GM06990 (cell line): ENCODE data around the gene ST3GAL6.
A peak's percentile ranks its signal among the peaks of the same experiment; 100 is the strongest.

Experiments
- DNase-seq: peaks from one replicate; pipeline ENCODE4 v3.0.0-alpha.2; 2011; ENCODE audit not compliant: insufficient read length; ENCODE audit errors: extremely low read depth
- H3K27me3 ChIP-seq: replicated peaks from 2 replicates; pipeline ENCODE4 v1.6.0; 2011; ENCODE audit warnings: low read length; ENCODE audit not compliant: control insufficient read depth, insufficient read depth
- H3K36me3 ChIP-seq: 2 replicates; pipeline ENCODE4 v1.5.1; 2011; ENCODE audit warnings: low read length; ENCODE audit not compliant: control insufficient read depth, insufficient read depth
- H3K4me3 ChIP-seq: replicated peaks from 2 replicates; pipeline ENCODE4 v1.5.1; 2011; ENCODE audit warnings: low read depth, mild to moderate bottlenecking, control low read depth, low read length
- TF ChIP-seq, protein P1 (sequence below): IDR thresholded peaks from 2 replicates; pipeline ENCODE4 v1.5.1; 2011; ENCODE audit warnings: low read length, control low read depth, mild to moderate bottlenecking, inconsistent platforms; ENCODE audit not compliant: insufficient read depth, poor library complexity, severe bottlenecking

Gene ST3GAL6

GRCh38 chr3:98763076-98763475 is at the start of gene ST3GAL6:
ST3GAL6 (plus strand) TSS chr3:98763340; CDS start chr3:98768441, 5,101 bp downstream.
- TF ChIP-seq, protein P1, sequence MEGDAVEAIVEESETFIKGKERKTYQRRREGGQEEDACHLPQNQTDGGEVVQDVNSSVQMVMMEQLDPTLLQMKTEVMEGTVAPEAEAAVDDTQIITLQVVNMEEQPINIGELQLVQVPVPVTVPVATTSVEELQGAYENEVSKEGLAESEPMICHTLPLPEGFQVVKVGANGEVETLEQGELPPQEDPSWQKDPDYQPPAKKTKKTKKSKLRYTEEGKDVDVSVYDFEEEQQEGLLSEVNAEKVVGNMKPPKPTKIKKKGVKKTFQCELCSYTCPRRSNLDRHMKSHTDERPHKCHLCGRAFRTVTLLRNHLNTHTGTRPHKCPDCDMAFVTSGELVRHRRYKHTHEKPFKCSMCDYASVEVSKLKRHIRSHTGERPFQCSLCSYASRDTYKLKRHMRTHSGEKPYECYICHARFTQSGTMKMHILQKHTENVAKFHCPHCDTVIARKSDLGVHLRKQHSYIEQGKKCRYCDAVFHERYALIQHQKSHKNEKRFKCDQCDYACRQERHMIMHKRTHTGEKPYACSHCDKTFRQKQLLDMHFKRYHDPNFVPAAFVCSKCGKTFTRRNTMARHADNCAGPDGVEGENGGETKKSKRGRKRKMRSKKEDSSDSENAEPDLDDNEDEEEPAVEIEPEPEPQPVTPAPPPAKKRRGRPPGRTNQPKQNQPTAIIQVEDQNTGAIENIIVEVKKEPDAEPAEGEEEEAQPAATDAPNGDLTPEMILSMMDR: no peak
- peak; percentile 56 for DNase-seq
- Histone ChIP-seq H3K27me3 (no peaks in the 10 kb centered on the region), H3K4me3 (peak within 1 kb of the TSS; percentile 37), H3K36me3 (0 out of 2 replicates have a peak, but pooled peaks cover 1% of the 10 kb centered on the region)

DNA sequence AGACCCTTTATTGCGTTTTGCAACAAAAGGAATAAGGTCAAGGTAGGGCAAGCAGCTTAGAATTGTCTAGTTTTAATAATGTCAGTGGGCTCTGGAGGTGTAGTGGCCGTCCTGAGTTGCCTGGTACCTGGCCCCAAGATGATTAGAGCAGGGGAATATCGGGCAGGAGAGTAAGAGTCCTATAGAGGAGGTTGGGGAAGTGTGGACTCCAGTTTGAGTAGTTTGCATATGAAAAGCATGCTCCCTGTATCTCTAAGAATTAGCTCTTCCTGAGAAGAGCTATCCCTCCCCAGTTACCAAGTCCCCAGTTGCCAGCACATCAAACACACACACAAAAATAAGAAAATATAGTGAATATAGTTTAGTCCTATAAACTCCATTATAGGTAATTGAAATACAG is 49.2 kb upstream of the ST3GAL6 start:
- H3K27me3 ChIP-seq: no peaks in the 10 kb centered on the region
- TF ChIP-seq, protein P1: no peak
- no peaks in the 10 kb centered on the region for H3K36me3 ChIP-seq
- no peak for DNase-seq
- no peak overlapping the region for H3K4me3 ChIP-seq

DNA sequence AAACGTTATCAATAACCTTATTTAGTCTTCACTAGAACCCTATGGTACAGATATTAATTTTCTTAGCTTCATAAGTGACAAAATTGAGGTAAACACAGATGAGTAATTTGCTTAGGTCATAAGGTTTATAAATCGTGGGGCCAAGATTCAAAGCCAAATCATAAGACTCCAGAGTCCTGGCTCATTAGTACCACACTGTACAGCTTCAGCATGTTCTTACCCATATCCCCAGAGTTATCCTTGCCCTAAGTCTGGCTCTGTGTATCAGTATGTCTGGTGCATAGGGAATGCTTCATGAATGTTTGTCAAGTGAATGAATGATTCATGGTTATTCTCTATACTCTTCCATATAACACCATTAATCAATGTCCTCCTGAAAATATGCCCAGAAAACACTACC is 45.6 kb upstream of the ST3GAL6 start:
- Histone ChIP-seq H3K36me3 (no peaks in the 10 kb centered on the region), H3K4me3 (no peak overlapping the region), H3K27me3 (no peaks in the 10 kb centered on the region)
- TF ChIP-seq, protein P1: no peak
- DNase-seq: no peak

- TF ChIP-seq, protein P1: no peak
- H3K4me3 ChIP-seq: no peak overlapping the region
- no peak for DNase-seq
- H3K36me3 ChIP-seq: no peaks in the 10 kb centered on the region
- H3K27me3 ChIP-seq: no peaks in the 10 kb centered on the region
Observed at GRCh38 chr3:98718730-98719129, 44.4 kb upstream of the ST3GAL6 start.

DNA sequence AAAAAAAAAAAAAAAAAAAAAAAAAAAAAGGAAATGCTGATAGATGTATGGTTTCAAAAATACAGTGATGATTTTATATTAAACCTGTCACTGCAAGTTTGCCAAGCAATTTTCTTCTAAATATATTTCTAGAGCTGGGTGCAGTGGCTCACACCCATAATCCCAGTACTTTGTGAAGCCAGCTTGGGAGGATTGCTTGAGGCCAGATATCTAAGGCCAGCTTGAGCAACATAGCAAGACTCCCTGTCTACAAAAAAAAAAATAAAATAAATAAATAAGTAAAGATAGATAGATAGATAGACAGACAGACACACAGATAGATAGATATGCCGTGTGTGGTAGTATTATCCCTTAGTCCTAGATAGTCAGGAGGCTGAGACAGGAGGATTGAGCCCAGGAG is 41.4 kb upstream of the ST3GAL6 start:
- Histone ChIP-seq H3K27me3 (no peaks in the 10 kb centered on the region), H3K4me3 (no peak overlapping the region), H3K36me3 (no peaks in the 10 kb centered on the region)
- TF ChIP-seq, protein P1: no peak
- DNase-seq: no peak

DNA sequence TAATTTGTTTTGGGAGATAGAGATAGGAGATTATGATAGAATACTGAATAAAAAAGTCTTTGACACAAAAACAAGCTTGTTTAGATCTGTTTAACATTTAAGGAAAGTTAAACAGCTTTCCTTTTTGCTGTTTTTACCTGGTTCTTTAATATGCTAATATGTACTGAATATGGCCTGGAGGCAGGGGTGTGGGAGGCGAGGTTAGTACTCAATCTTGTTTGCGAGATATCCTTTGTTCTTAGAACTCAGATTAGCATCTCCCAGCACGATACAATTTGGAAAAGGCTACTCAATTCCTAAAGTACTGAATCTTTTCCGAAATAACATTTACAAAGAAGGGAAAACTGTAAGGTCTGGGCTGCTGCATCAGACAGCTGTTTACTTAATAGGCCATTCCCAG is 40.8 kb upstream of the ST3GAL6 start:
- DNase-seq: no peak
- Histone ChIP-seq H3K4me3 (no peak overlapping the region), H3K27me3 (no peaks in the 10 kb centered on the region), H3K36me3 (no peaks in the 10 kb centered on the region)
- TF ChIP-seq, protein P1: no peak
